HCT116 (cell line): Measurements from ENCODE around the gene FAM180A. TPM values are rescaled to one million over a fixed set of nuclear protein-coding genes. Genes with fewer than 3 reads are reported as not detected.

Source experiments
- ATAC-seq: fragments of 200-7000 bp; cut with Tn5 transposase; 2 replicates; pipeline ENCODE4 v1.9.1; 2020; ENCODE audit warnings: mild to moderate bottlenecking, moderate library complexity
- BruUV-seq: library from RNA; stranded (reverse); fragments of 400-500 nt; replicated peaks from 2 replicates; lab custom pipeline; 2021; lab: Mats Ljungman, UMichigan
- CTCF ChIA-PET: fragments of 300-600 bp; sonication (Branson Sonifier 250); formaldehyde crosslinking; loops from one replicate; lab custom pipeline; 2021; ENCODE audit warnings: antibody characterized with exemption; lab: Charles Lee
- POLR2A ChIA-PET: fragments of 300-600, 350-600 bp; sonication (Branson Sonifier 250); formaldehyde crosslinking; loops from one replicate; lab custom pipeline; 2021; ENCODE audit warnings: antibody characterized with exemption; lab: Charles Lee
- RAD21 ChIA-PET, 2 experiments: fragments of 300-600 bp; sonication (Branson Sonifier 250); formaldehyde crosslinking; loops; one replicate each; lab custom pipeline; 2023; ENCODE audit warnings: low total read pairs in 2 of 2; ENCODE audit not compliant: uncharacterized antibody in 2 of 2, unreplicated experiment in 2 of 2, low non-redundant PET in 1 of 2; lab: Charles Lee
- DNase-seq: peaks from one replicate; pipeline ENCODE4 v3.0.0-alpha.2; 2010; ENCODE audit warnings: low read depth, low spot score
- H2AFZ ChIP-seq: fragments of 200-600 bp; shearing (Covaris generic), sonication (generic); 2 replicates; pipeline ENCODE4 v1.6.1; 2017; ENCODE audit warnings: low read depth, mixed run types, mixed read lengths, antibody characterized with exemption, low read length; ENCODE audit not compliant: poor library complexity, severe bottlenecking
- H3K27ac ChIP-seq: 2 replicates; pipeline ENCODE4 v1.5.1; 2012; ENCODE audit warnings: low read depth, low read length
- H3K27me3 ChIP-seq: fragments of 200-600 bp; sonication (generic); 2 replicates; pipeline ENCODE4 v1.6.1; 2016; ENCODE audit warnings: mixed run types, low read length, mixed read lengths; ENCODE audit not compliant: insufficient read depth
- H3K36me3 ChIP-seq, 2 experiments: fragments of 200-500 bp in 1 of 2; fragments of 200-600 bp in 1 of 2; sonication (Bioruptor generic) in 1 of 2; sonication (generic) in 1 of 2; 2 replicates each; pipeline versions ENCODE4 v1.5.1 to v1.6.1; 2014 to 2016; ENCODE audit warnings: low read length in 2 of 2, inconsistent platforms in 1 of 2, mixed read lengths in 1 of 2, mixed run types in 1 of 2; ENCODE audit not compliant: insufficient read depth in 2 of 2, control insufficient read depth in 1 of 2
- H3K4me1 ChIP-seq, 2 experiments: fragments of 200-600 bp in 1 of 2; sonication (generic) in 1 of 2; 2 replicates each; pipeline versions ENCODE4 v1.5.1 to v1.6.1; 2012 to 2017; ENCODE audit warnings: low read length in 2 of 2, inconsistent platforms in 1 of 2, mild to moderate bottlenecking in 1 of 2, mixed read lengths in 1 of 2, mixed run types in 1 of 2, moderate library complexity in 1 of 2; ENCODE audit not compliant: insufficient read depth in 2 of 2, control insufficient read depth in 1 of 2
- H3K4me2 ChIP-seq: fragments of 200-600 bp; sonication (generic); 2 replicates; pipeline ENCODE4 v1.6.1; 2017; ENCODE audit warnings: mixed run types, low read length, mixed read lengths
- H3K4me3 ChIP-seq, 2 experiments: fragments of 200-600 bp in 1 of 2; sonication (generic) in 1 of 2; replicated peaks in 1 of 2; 2 replicates each; pipeline ENCODE4 v1.5.1; 2011 to 2016; ENCODE audit warnings: low read length in 2 of 2, control low read depth in 1 of 2, low read depth in 1 of 2, mild to moderate bottlenecking in 1 of 2, mixed read lengths in 1 of 2, mixed run types in 1 of 2
- H3K79me2 ChIP-seq: fragments of 200-600 bp; sonication (generic); 2 replicates; pipeline ENCODE4 v1.6.1; 2017; ENCODE audit warnings: mild to moderate bottlenecking, mixed run types, low read length, moderate library complexity, mixed read lengths; ENCODE audit not compliant: insufficient read depth
- H3K9ac ChIP-seq: fragments of 200-600 bp; sonication (generic); 2 replicates; pipeline ENCODE4 v1.6.1; 2016; ENCODE audit warnings: low read length, mixed read lengths
- H3K9me2 ChIP-seq: fragments of 200-600 bp; sonication (generic), shearing (Covaris generic); 2 replicates; pipeline ENCODE4 v1.6.1; 2017; ENCODE audit warnings: mixed run types, mild to moderate bottlenecking, moderate library complexity; ENCODE audit not compliant: insufficient read depth
- H3K9me3 ChIP-seq, 2 experiments: fragments of 200-500 bp in 1 of 2; fragments of 200-600 bp in 1 of 2; sonication (Bioruptor generic) in 1 of 2; sonication (generic) in 1 of 2; 2 replicates each; pipeline ENCODE4 v1.6.1; 2014 to 2017; ENCODE audit warnings: low read length in 2 of 2, mixed read lengths in 2 of 2, inconsistent platforms in 1 of 2, low read depth in 1 of 2, mild to moderate bottlenecking in 1 of 2, mixed run types in 1 of 2, moderate library complexity in 1 of 2; ENCODE audit not compliant: control insufficient read depth in 1 of 2, insufficient read depth in 1 of 2
- H4K20me1 ChIP-seq: fragments of 200-600 bp; sonication (generic), shearing (Covaris generic); 2 replicates; pipeline ENCODE4 v1.6.1; 2017; ENCODE audit warnings: mixed run types, mild to moderate bottlenecking, moderate library complexity; ENCODE audit not compliant: insufficient read depth
- ATF3 ChIP-seq: IDR thresholded peaks from 2 replicates; pipeline ENCODE4 v1.6.1; 2012
- CBX3 ChIP-seq: IDR thresholded peaks from 2 replicates; pipeline ENCODE4 v1.6.1; 2012; ENCODE audit warnings: low read depth
- EZH2 ChIP-seq: fragments of 200-600 bp; sonication (generic); IDR thresholded peaks from 2 replicates; pipeline ENCODE4 v1.6.1; 2017; ENCODE audit warnings: antibody characterized with exemption, mixed run types
- EZH2phosphoT487 ChIP-seq: fragments of 200-600 bp; IDR thresholded peaks from 2 replicates; pipeline ENCODE4 v1.6.1; 2018; ENCODE audit warnings: antibody characterized with exemption, borderline replicate concordance
- FOSL1 ChIP-seq: IDR thresholded peaks from 2 replicates; pipeline ENCODE4 v1.6.1; 2012; ENCODE audit warnings: low read depth
- POLR2A ChIP-seq: IDR thresholded peaks from 2 replicates; pipeline ENCODE4 v1.7.0; 2011; ENCODE audit warnings: borderline replicate concordance; ENCODE audit not compliant: insufficient read depth, insufficient read length; ENCODE audit errors: extremely low read depth
- POLR2AphosphoS5 ChIP-seq: IDR thresholded peaks from 2 replicates; pipeline ENCODE4 v1.6.1; 2011; ENCODE audit warnings: mild to moderate bottlenecking, low read depth, low read length, moderate library complexity
- RAD21 ChIP-seq: IDR thresholded peaks from 2 replicates; pipeline ENCODE4 v1.6.1; 2012; ENCODE audit warnings: low read depth, mild to moderate bottlenecking
- REST ChIP-seq: IDR thresholded peaks from 2 replicates; pipeline ENCODE4 v1.6.1; 2012; ENCODE audit warnings: low read depth
- SIN3A ChIP-seq: IDR thresholded peaks from 2 replicates; pipeline ENCODE4 v1.6.1; 2012; ENCODE audit warnings: low read depth
- TCF7L2 ChIP-seq: IDR thresholded peaks from 2 replicates; pipeline ENCODE4 v1.7.0; 2011; ENCODE audit warnings: borderline replicate concordance, inconsistent platforms; ENCODE audit not compliant: insufficient read depth, insufficient read length; ENCODE audit errors: extremely low read depth
- ZBTB33 ChIP-seq: IDR thresholded peaks from 2 replicates; pipeline ENCODE4 v1.6.1; 2011; ENCODE audit warnings: mild to moderate bottlenecking, low read length, moderate library complexity; ENCODE audit not compliant: insufficient replicate concordance; ENCODE audit errors: extremely low read depth
- intact Hi-C: fragments of 100-400 bp; cut with micrococcal nuclease; formaldehyde crosslinking; loops from 2 replicates; pipeline ENCODE4 v1.10.0; 2022
- total RNA-seq: library from RNA; stranded (reverse); gene quantifications from one replicate; pipeline ENCODE4 v1.2.1, GENCODE V29; 2021; ENCODE audit not compliant: unreplicated experiment

The FAM180A gene
- total RNA-seq, 1 experiment from 2014 or later = 0.59 TPM

GRCh38 chr7:135758531-135758932, 9.9 kb upstream of the FAM180A start:
- no peak overlapping the region for H3K4me2 ChIP-seq
- RAD21 ChIA-PET = no interaction called here
- CTCF ChIA-PET = no interaction called here
- ATAC-seq = no peak
- no peak overlapping the region for H2AFZ ChIP-seq
- TF ChIP-seq TCF7L2 = no peak
- H3K27me3 ChIP-seq = no peaks in the 10 kb centered on the region
- no TSS peak for BruUV-seq
- H3K9ac ChIP-seq = no peak overlapping the region
- no peak overlapping the region for H3K4me3 ChIP-seq
- intact Hi-C loops = no loop called here
- DNase-seq = no peak
- H3K4me1 ChIP-seq = peaks cover 0 to 10% of the 10 kb centered on the region in 2 experiments; a peak in 1 of 4 replicates
- peaks cover 0 to 4% of the 10 kb centered on the region in 2 experiments; a peak in 1 of 4 replicates for H3K9me3 ChIP-seq
- no peaks in the 10 kb centered on the region for H4K20me1 ChIP-seq
- POLR2A ChIA-PET = no interaction called here
- no peaks in the 10 kb centered on the region for H3K36me3 ChIP-seq
- H3K27ac ChIP-seq = no peak overlapping the region
- H3K9me2 ChIP-seq = no peaks in the 10 kb centered on the region
- H3K79me2 ChIP-seq = no peaks in the 10 kb centered on the region

- ChIA-PET POLR2A (no interaction called here), CTCF (no interaction called here), RAD21 (no interaction called here)
- Histone ChIP-seq H3K9me2 (no peaks in the 10 kb centered on the region), H3K9me3 (peaks cover 0 to 4% of the 10 kb centered on the region in 2 experiments; a peak in 1 of 4 replicates), H4K20me1 (no peaks in the 10 kb centered on the region), H3K4me2 (no peak overlapping the region), H3K9ac (no peak overlapping the region), H3K36me3 (no peaks in the 10 kb centered on the region), H2AFZ (no peak overlapping the region), H3K79me2 (no peaks in the 10 kb centered on the region), H3K27ac (no peak overlapping the region), H3K4me3 (no peak overlapping the region), H3K4me1 (peaks cover 0 to 5% of the 10 kb centered on the region in 2 experiments; a peak in 1 of 4 replicates), H3K27me3 (no peaks in the 10 kb centered on the region)
- DNase-seq (no peak), ATAC-seq (no peak)
- intact Hi-C loops = no loop called here
- no TSS peak for BruUV-seq
- TF ChIP-seq ZBTB33 (no peak), CBX3 (no peak), REST (no peak), ATF3 (no peak), RAD21 (no peak), EZH2 (no peak), EZH2phosphoT487 (no peak), FOSL1 (no peak), SIN3A (no peak), POLR2A (no peak), POLR2AphosphoS5 (no peak)
These were observed 9.3 kb upstream of the FAM180A start for GRCh38 chr7:135757719-135758411.
